ENCODE results near the gene ANKRD61. TPM values are rescaled to one million over a fixed set of nuclear protein-coding genes. Genes with fewer than 3 reads are reported as not detected.
A peak's percentile ranks its signal among the peaks of the same experiment; 100 is the strongest.

Gene ANKRD61
- total RNA-seq, 1 donor from 2014 or later: not detected

DNA sequence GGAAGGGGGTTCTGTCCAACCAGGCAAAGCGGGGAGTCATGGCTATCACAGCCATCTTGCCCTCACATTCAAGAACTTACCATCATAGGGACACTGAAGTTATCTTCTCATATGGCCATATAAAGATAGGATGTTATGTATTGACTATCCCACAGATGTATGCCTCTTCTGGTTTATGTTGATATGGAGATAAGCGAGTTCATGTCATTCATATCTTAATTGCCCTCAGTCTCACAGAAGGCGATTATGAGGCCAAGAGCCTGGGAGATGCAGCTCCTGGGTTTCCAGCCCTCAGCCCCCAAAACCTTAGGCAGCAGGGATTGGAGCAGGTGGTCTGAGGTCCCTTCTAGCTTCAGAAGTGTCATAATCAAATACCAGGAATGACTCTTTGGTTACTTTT is 8.5 kb upstream of the ANKRD61 start:
- DNase-seq (ENCODE audit: low spot score): no peak
- no peak overlapping the region for H3K4me3 Mint-ChIP-seq (ENCODE audit: unreplicated experiment)
- TF ChIP-seq, protein P1, sequence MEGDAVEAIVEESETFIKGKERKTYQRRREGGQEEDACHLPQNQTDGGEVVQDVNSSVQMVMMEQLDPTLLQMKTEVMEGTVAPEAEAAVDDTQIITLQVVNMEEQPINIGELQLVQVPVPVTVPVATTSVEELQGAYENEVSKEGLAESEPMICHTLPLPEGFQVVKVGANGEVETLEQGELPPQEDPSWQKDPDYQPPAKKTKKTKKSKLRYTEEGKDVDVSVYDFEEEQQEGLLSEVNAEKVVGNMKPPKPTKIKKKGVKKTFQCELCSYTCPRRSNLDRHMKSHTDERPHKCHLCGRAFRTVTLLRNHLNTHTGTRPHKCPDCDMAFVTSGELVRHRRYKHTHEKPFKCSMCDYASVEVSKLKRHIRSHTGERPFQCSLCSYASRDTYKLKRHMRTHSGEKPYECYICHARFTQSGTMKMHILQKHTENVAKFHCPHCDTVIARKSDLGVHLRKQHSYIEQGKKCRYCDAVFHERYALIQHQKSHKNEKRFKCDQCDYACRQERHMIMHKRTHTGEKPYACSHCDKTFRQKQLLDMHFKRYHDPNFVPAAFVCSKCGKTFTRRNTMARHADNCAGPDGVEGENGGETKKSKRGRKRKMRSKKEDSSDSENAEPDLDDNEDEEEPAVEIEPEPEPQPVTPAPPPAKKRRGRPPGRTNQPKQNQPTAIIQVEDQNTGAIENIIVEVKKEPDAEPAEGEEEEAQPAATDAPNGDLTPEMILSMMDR (IDR thresholded peaks at IDR 0.05): no peak
- peaks cover 66% of the 10 kb centered on the region for H3K36me3 Mint-ChIP-seq (ENCODE audit: low read depth)
- H3K27ac Mint-ChIP-seq (ENCODE audit: unreplicated experiment): no peak overlapping the region
- H3K9me3 Mint-ChIP-seq (ENCODE audit: low read depth): no peaks in the 10 kb centered on the region
- H3K4me1 Mint-ChIP-seq (ENCODE audit: low read depth): peaks cover 3% of the 10 kb centered on the region
- H3K27me3 Mint-ChIP-seq (ENCODE audit: low read depth): no peaks in the 10 kb centered on the region

DNA sequence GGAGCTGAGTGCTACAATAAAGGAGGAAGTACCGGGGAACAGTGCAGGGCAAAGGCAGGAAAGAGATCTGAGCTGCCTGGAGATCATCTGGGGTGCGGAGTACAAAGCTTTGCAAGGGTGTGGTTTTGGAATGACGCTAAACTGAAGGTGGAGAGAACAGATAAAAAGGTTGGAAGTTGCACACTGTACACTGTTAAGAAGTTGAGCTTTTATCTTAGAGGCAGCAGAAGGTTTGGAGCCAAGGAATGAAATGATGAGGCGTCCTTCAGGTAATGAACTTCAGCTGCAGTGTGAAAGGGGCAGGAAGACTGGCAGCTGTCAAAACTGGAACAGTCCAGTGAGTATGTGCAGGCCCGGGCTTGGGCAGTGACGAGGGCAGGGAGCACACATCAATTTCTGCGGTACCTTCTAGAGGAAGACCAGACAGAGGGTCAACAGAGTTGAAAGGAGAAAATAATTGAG is 7.2 kb upstream of the ANKRD61 start:
- Mint-ChIP-seq H3K4me3 (ENCODE audit: unreplicated experiment) (no peak overlapping the region), H3K27me3 (ENCODE audit: low read depth) (no peaks in the 10 kb centered on the region), H3K27ac (ENCODE audit: unreplicated experiment) (peak overlapping the region; percentile 42), H3K9me3 (ENCODE audit: low read depth) (no peaks in the 10 kb centered on the region), H3K4me1 (ENCODE audit: low read depth) (peaks cover 3% of the 10 kb centered on the region), H3K36me3 (ENCODE audit: low read depth) (peaks cover 67% of the 10 kb centered on the region)
- no peak for DNase-seq (ENCODE audit: low spot score)
- TF ChIP-seq, protein P1 (IDR thresholded peaks at IDR 0.05): no peak

DNA sequence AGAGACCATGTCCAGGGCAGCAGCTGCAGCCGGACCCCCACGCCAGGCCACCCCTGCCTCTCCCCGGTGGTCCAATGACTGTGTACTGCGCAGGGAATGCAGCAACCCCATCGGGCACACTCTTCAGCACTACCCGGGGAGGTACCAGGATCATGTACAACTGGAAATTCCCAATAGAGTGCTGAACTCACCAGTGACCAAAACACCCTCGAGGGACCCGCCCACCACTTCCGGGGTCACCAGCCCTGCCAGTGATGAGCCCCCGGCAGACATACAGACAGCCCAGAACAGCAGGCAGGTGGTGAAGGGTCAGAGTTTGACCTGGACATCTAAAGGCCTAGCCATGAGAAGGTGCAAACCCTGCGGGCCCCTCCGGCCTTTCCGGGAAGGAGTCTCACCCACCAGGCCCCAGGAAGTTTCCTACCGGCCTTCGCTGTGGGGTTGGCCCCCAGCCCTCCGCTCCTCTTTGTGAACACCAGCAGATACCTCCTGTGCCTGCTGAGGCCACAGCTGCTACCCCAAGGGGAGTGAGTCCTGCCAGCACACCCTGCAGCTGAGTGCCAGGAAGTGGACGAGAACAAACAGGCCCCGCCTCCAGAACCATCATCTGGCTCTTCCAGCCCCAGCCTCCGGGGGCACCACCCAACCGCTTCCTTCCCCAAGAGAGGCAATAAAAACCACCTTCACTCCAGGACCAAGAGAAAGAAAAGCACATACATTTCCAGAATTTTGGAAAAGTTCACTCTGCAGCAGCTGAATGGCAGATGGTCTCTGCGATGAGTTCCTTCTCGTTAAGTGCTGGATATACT is 5.0 kb upstream of the ANKRD61 start:
- H3K4me1 Mint-ChIP-seq (ENCODE audit: low read depth): peaks cover 3% of the 10 kb centered on the region
- H3K27me3 Mint-ChIP-seq (ENCODE audit: low read depth): no peaks in the 10 kb centered on the region
- DNase-seq (ENCODE audit: low spot score): no peak
- no peaks in the 10 kb centered on the region for H3K9me3 Mint-ChIP-seq (ENCODE audit: low read depth)
- H3K36me3 Mint-ChIP-seq (ENCODE audit: low read depth): peaks cover 52% of the 10 kb centered on the region
- H3K4me3 Mint-ChIP-seq (ENCODE audit: unreplicated experiment): no peak overlapping the region
- peak overlapping the region; percentile 76 for H3K27ac Mint-ChIP-seq (ENCODE audit: unreplicated experiment)
- TF ChIP-seq, protein P1 (IDR thresholded peaks at IDR 0.05): peak; percentile 56

DNA sequence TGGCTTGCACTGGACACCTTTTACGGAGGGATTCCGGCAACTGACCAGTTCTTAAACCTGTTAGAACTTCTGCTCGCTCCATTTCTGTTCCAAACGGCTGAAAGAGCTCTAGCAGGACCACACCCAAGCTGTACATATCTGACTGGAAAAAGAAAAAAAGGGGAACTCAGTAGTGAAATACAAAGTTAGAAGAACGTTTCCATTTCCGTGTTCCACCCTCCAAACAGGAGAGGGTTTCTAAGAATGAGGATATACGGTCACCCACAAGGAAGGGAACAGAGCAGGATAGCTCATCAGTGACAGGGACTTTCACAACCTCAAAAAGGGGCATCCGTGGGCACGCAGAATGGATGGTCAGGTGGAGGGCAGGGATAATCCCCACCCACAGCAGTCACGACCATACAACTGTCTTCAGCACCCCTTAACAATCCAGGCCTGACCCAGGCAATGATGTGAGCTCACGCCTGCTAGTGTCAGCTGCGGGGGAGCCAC is 4.3 kb upstream of the ANKRD61 start:
- Mint-ChIP-seq H3K9me3 (ENCODE audit: low read depth) (no peaks in the 10 kb centered on the region), H3K36me3 (ENCODE audit: low read depth) (peaks cover 51% of the 10 kb centered on the region), H3K4me1 (ENCODE audit: low read depth) (peaks cover 3% of the 10 kb centered on the region), H3K4me3 (ENCODE audit: unreplicated experiment) (no peak overlapping the region), H3K27ac (ENCODE audit: unreplicated experiment) (no peak overlapping the region), H3K27me3 (ENCODE audit: low read depth) (no peaks in the 10 kb centered on the region)
- TF ChIP-seq, protein P1 (IDR thresholded peaks at IDR 0.05): no peak
- no peak for DNase-seq (ENCODE audit: low spot score)

DNA sequence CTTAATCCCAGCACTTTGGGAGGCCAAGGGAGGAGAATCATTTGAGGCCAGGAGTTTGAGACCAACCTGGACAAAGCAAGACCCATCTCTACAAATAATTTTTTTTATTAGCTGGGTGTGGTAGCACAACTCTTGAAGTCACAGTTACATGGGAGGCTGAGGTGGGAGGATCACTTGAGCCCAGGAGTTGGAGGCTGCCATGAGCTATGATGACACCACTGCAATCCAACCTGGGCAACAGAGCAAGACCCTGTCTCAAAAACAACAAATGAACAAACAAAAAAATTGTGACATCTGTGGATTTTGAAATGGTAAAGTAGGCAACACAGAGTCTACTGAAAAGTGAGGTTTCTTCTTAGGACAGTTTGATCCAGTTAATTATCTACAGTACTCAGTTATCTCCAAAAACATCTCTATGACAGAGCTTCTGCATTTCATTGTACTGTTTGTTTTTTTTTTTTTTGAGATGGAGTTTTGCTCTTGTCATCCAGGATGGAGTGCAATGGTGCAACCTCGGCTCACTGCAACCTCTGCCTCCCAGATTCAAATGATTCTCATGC is 3.3 kb upstream of the ANKRD61 start:
- TF ChIP-seq, protein P1 (IDR thresholded peaks at IDR 0.05): no peak
- Mint-ChIP-seq H3K4me3 (ENCODE audit: unreplicated experiment) (no peak overlapping the region), H3K4me1 (ENCODE audit: low read depth) (peaks cover 3% of the 10 kb centered on the region), H3K36me3 (ENCODE audit: low read depth) (peaks cover 45% of the 10 kb centered on the region), H3K27me3 (ENCODE audit: low read depth) (no peaks in the 10 kb centered on the region), H3K9me3 (ENCODE audit: low read depth) (no peaks in the 10 kb centered on the region), H3K27ac (ENCODE audit: unreplicated experiment) (no peak overlapping the region)
- no peak for DNase-seq (ENCODE audit: low spot score)

All from chondrocyte (in vitro differentiated cells).